Mononuclear cell (primary cell): ENCODE measurements around the gene ZNF678. TPM values are rescaled to one million over a fixed set of nuclear protein-coding genes. Genes with fewer than 3 reads are reported as not detected.

Source experiments
- H3K27me3 ChIP-seq: 2 replicates; pipeline ENCODE4 v1.6.0; 2011; ENCODE audit warnings: low read length, control low read depth; ENCODE audit not compliant: insufficient read depth
- H3K4me1 ChIP-seq: 2 replicates; pipeline ENCODE4 v1.5.1; 2011; ENCODE audit warnings: mild to moderate bottlenecking, low read length, control low read depth; ENCODE audit not compliant: insufficient read depth
- H3K4me3 ChIP-seq: 2 replicates; pipeline ENCODE4 v1.5.1; 2011; ENCODE audit warnings: mild to moderate bottlenecking, low read length, moderate library complexity
- H3K9me3 ChIP-seq: 2 replicates; pipeline ENCODE4 v1.5.1; 2011; ENCODE audit warnings: low read depth, mild to moderate bottlenecking, control low read depth, low read length
- total RNA-seq: library from RNA; depleted of rRNA; stranded (reverse); fragments of >200 nt; gene quantifications from one replicate; pipeline ENCODE4 v1.2.3, GENCODE V29; 2012

ZNF678 gene
- total RNA-seq, 1 donor, result 6.1 TPM

DNA sequence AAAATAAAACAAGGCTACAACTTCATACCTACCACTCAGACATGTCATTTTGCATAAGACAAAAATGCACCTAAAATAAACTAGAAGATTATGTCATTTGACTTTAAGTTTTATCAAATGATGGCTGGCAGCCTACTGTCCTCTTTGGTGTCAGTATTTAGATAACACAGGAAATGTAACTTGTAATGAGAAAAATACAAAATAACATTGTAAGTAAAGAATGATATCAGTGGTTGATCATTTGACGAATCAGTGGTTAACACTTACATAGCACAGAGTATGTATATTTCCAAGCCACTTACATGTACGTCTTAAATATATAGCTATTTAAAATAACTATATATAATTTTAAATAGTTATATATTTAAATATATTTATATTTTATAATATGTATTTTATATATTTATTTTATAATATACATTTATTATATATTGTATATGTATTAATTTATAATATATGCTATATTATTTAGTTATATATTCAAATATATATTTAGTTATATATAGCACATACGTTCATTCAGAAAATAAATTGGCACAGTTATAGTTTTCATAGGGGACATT, 44.1 kb downstream of the ZNF678 start:
- no peaks in the 10 kb centered on the region for H3K4me1 ChIP-seq
- H3K4me3 ChIP-seq, result no peak overlapping the region
- H3K27me3 ChIP-seq, result no peaks in the 10 kb centered on the region
- H3K9me3 ChIP-seq, result peaks cover 38% of the 10 kb centered on the region

DNA sequence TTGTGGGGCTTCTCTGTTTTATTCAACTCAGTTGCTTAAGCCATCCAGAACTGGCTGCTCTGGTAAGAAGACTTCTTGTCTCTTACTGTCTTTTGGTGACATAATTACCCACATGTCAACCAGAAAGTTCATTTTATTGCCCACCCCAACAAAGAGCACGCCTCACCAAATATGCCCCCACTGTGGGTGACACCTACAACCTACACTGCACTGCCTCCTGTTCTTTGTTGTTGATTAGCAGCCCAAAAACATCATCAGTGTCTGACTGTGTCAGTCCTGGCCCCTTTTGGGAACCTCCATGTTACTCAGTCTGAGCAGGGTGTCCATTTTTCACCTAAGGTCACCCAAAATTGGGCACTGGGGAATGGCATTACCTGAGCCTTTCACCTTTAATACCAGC, 49.3 kb downstream of the ZNF678 start:
- Histone ChIP-seq H3K4me3 (no peak overlapping the region), H3K4me1 (no peaks in the 10 kb centered on the region), H3K27me3 (no peaks in the 10 kb centered on the region), H3K9me3 (peaks cover 37% of the 10 kb centered on the region)

DNA sequence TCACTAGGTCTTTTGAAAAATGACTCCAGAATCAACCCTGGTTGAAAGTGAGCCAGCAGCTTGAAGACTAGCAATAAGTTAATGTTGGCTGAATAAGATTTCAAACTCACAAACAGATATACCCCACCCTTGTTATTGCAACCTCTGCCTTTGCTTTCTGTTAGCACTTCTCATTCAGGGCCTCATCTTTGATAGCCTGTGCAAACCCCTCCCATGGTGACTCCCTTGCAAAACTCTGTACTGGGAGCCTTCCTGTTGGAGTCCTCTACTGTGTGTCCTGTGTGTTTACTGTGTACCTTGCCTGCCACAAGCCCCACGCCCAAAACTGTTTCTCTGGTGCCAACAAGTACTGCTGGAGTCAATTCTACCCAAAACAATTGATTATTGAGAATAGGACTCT, 50.2 kb downstream of the ZNF678 start:
- no peak overlapping the region for H3K4me3 ChIP-seq
- no peaks in the 10 kb centered on the region for H3K27me3 ChIP-seq
- H3K9me3 ChIP-seq, result peaks cover 42% of the 10 kb centered on the region
- H3K4me1 ChIP-seq, result no peaks in the 10 kb centered on the region

DNA sequence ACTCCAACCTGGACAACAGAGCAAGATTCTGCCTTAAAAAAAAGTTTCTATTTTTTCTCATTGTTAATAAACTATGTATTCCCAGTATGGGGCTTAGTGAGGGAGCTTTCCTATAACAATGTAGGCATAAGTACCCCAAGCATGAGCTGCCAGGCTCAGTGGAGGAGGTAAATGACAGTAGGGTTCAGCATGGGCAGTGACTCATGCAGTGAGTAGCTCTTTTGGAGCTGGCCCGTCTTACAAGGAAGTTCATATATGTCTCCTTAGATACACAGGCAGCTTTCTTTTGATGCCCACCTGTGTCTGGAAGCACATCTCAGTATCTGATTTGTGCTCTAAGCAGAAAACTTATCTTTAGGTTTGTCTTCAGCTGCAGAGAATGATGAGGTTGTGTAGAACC, 57.9 kb downstream of the ZNF678 start:
- H3K4me1 ChIP-seq, result no peaks in the 10 kb centered on the region
- no peak overlapping the region for H3K4me3 ChIP-seq
- H3K27me3 ChIP-seq, result no peaks in the 10 kb centered on the region
- H3K9me3 ChIP-seq, result peaks cover 27% of the 10 kb centered on the region

DNA sequence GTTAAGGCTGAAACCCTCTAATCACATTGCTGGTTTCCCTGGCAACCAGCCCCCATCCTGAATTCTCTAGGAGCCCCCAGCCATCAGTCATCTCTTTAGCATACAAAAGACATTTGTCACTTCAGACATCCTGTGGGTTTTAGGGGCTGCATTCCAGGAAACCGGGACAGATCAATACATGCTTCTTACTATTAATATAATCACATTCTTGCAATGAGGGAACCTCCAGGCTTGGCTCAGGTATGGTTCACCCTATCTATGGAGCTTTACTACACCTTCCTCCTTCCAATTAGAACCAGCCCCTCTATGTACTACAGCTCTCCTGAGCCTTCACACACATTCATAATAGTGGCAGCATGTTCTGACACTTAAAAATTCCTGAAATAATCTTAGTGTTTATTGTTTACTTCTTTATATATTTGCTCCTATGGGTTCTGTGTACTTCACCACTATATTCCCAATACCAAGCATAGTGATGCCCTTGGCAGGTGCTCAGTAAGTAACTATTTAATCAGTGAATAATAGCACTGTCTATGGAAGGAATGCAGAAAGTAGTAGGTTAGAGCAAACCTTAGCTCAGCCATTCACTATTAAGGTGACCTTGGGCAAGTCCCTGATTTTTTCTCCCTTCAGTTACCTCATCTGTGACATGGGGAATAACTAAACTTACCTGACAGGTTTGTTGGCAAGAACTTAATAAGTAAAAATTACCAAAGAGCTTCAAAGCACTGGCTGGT, 59.6 kb downstream of the ZNF678 start:
- peaks cover 24% of the 10 kb centered on the region for H3K9me3 ChIP-seq
- no peak overlapping the region for H3K4me3 ChIP-seq

DNA sequence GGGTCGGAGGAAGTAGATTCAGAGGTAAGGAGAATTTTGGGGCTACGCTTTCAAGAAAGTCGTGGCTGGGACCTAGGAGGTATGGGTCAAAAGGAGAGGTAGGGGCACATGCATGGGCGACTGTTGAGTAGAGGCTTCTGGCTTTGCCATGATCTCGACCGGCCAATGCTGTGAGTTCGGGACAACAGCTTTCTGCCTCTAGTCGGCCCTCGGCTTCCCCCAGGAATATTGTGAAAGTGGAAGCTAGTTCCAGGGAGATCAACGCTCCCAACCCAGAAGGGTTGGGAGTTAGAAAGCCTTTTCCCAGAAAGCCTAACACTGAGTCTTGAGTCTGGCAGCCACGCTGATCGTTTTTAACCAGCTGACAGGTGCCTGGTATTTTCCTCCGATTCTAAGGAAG, 69.0 kb downstream of the ZNF678 start:
- Histone ChIP-seq H3K27me3 (no peaks in the 10 kb centered on the region), H3K9me3 (peaks cover 30% of the 10 kb centered on the region), H3K4me1 (no peaks in the 10 kb centered on the region), H3K4me3 (no peak overlapping the region)

More for the DNA sequence above, 59.6 kb downstream of the ZNF678 start:
- Histone ChIP-seq H3K4me1 (no peaks in the 10 kb centered on the region), H3K27me3 (no peaks in the 10 kb centered on the region)

DNA sequence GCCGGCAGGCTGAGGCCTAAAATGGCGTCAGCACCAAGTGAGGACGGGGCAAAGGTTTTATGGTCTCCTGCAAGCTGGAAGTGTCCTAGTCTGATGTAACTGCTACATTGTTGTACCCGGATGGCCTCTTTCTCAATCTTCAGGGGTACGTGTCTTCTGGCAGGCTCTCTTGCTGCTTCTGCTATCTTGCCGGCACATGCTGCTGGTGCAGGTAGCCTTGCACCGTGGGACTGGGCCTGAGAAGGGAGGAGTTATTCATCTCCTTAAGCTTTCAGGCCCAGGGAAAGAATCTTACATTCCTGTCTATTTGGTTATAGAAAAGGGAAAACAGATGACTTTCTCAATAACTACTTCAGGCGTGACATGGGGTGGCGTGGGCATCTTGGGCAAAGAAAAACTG, 72.2 kb downstream of the ZNF678 start:
- no peaks in the 10 kb centered on the region for H3K4me1 ChIP-seq
- H3K27me3 ChIP-seq, result no peaks in the 10 kb centered on the region
- H3K9me3 ChIP-seq, result peaks cover 44% of the 10 kb centered on the region
- no peak overlapping the region for H3K4me3 ChIP-seq

DNA sequence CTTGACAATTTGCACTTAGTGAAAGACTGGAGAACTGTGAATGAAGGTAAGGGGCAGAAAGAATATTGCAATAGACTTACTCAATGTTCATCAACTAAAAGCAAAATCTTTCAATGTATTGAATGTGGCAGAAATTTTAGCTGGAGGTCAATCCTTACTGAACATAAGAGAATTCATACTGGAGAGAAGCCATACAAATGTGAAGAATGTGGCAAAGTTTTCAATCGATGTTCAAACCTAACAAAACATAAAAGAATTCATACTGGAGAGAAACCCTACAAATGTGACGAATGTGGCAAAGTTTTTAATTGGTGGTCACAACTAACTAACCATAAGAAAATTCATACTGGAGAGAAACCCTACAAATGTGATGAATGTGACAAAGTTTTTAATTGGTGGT, 91.1 kb downstream of the ZNF678 start:
- H3K4me1 ChIP-seq, result no peaks in the 10 kb centered on the region
- H3K9me3 ChIP-seq, result peaks cover 100% of the 10 kb centered on the region
- no peaks in the 10 kb centered on the region for H3K27me3 ChIP-seq
- H3K4me3 ChIP-seq, result no peak overlapping the region

DNA sequence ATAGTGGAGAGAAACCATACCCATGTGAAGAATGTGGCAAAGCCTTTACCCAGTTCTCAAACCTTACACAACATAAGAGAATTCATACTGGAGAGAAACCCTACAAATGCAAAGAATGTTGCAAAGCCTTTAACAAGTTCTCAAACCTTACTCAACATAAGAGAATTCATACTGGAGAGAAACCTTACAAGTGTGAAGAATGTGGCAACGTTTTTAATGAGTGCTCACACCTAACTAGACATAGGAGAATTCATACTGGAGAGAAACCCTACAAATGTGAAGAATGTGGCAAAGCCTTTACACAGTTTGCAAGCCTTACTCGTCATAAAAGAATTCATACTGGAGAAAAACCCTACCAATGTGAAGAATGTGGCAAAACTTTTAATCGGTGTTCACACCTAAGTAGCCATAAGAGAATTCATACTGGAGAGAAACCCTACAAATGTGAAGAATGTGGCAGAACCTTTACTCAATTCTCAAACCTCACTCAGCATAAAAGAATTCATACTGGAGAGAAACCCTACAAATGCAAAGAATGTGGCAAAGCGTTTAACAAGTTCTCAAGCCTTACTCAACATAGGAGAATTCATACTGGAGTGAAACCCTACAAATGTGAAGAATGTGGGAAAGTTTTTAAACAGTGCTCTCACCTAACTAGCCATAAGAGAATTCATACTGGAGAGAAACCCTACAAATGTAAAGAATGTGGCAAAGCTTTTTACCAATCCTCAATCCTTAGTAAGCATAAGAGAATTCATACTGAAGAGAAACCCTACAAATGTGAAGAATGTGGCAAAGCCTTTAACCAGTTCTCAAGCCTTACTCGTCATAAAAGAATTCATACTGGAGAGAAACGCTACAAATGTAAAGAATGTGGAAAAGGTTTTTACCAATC, 91.7 kb downstream of the ZNF678 start:
- Histone ChIP-seq H3K4me1 (no peaks in the 10 kb centered on the region), H3K4me3 (no peak overlapping the region), H3K9me3 (peaks cover 100% of the 10 kb centered on the region), H3K27me3 (no peaks in the 10 kb centered on the region)

DNA sequence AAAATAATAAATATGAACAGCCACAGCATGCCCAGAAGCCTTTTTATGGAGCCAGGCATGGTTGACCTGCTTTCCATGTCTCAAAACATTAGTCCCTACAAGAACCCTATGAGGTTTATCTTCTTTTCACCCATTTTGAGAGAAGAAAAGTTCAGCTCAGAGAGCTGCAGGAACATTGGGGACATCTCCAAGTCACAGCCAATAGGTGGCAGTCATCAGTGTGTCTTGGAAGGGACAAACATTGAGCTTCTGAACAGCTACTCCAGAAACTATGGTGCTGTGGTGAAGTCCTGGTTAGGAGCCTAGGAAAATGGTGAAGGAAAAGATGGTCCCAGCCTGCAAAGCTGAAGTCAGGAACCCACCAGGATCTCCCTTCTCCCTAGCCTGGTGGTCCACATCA, 98.1 kb downstream of the ZNF678 start:
- Histone ChIP-seq H3K9me3 (peaks cover 100% of the 10 kb centered on the region), H3K4me3 (no peak overlapping the region)

DNA sequence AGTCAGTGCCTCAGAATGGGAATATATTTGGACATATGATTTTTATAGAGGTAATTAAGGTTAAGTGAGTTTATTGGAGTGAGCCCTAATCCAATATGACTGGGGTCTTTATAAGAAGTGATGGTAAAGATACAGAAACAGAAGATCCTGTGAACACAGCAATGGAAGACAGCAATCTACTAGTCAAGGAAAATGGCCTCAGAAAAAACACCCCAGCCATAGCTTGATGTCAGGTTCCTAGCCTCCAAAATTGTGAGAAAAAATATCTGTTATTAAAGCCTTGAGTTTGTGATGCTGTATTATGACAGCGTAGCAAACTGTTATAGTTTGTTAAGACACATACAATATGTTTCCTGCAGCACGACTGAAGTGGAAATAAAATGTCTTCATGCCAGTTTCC, 99.6 kb downstream of the ZNF678 start:
- Histone ChIP-seq H3K4me1 (no peaks in the 10 kb centered on the region), H3K4me3 (no peak overlapping the region), H3K27me3 (no peaks in the 10 kb centered on the region), H3K9me3 (peaks cover 97% of the 10 kb centered on the region)

More for the DNA sequence above, 98.1 kb downstream of the ZNF678 start:
- Histone ChIP-seq H3K27me3 (no peaks in the 10 kb centered on the region), H3K4me1 (no peaks in the 10 kb centered on the region)

DNA sequence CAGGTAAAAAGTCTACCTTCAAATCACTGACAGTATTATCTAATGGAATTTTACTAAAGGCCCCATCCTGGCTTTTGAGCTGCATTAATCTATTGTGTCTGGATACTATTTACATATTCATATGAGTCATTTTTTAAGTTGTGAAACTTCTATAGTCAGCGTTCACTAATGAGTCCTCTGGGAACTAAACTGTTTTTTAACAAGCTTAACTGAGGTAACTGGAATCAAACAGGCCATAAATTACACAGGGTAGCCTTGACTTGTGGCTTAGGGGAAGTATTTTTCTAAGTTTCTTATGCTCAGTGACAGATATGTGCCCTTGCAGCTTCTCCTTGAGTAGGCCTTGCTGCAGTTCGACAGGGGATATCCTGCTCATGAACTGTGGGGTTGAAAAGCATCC, 102.9 kb downstream of the ZNF678 start:
- H3K4me1 ChIP-seq, result no peaks in the 10 kb centered on the region
- peaks cover 93% of the 10 kb centered on the region for H3K9me3 ChIP-seq
- H3K4me3 ChIP-seq, result no peak overlapping the region
- no peaks in the 10 kb centered on the region for H3K27me3 ChIP-seq

DNA sequence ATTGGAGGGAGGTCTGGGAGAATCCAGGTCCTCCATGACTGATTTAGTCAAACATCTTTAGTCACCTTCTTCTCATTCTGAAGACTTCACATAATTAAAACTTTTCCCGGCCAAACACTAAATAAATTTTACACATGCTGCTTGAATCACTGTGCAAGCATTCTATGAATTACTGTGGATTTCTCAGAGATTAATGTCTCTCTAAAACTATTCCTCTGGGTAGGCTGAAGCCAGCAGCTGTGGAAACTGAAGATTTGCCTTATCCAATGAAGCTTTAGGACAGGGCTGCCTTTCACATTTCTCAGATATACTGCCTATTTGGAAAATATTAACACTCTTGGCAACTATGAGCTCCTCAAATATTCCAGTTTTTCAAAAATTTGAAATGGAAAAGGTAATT, 110.1 kb downstream of the ZNF678 start:
- H3K9me3 ChIP-seq, result peaks cover 76% of the 10 kb centered on the region

DNA sequence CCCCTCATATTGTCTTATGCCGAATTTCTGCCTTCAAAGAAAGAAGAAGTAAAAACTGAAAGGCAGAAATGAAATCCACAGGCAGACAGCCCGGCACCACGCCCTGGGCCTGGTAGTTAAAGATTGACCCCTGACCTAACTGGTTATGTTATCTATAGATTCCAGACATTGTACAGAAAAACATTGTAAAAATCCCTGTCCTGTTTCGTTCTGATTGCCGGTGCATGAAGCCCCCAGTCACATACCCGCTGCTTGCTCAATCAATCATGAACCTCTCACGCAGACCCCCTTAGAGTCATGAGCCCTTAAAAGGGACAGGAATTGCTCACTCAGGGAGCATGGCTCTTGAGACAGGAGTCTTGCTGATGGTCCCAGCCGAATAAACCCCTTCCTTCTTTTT, 122.5 kb downstream of the ZNF678 start:
- Histone ChIP-seq H3K9me3 (peaks cover 37% of the 10 kb centered on the region), H3K4me3 (no peak overlapping the region), H3K4me1 (no peaks in the 10 kb centered on the region), H3K27me3 (no peaks in the 10 kb centered on the region)

More for the DNA sequence above, 110.1 kb downstream of the ZNF678 start:
- Histone ChIP-seq H3K4me1 (no peaks in the 10 kb centered on the region), H3K4me3 (no peak overlapping the region), H3K27me3 (no peaks in the 10 kb centered on the region)

DNA sequence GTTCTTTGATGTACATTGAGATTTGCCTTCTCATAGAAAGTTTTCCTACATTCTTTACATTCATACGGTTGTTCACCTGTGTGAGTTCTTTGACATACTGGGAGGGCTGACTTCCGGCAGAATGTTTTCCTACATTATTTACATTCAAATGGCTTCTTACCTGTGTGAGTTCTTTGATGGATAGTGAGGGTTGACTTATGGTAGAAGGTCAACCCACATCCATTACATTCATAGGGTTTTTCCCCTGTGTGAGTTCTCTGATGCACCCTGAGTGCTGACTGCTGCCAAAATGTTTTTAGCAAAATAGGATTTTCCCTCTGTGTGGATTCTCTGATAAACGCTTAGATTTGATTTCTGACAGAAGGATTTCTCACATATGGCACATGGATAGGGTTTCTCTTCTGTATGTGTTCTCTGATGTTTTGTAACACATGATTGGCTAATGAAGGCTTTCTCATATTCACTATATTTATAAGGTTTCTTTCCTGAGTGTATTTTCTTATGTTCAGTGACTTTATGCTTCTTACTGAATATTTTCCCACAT, 134.0 kb downstream of the ZNF678 start:
- Histone ChIP-seq H3K4me1 (no peaks in the 10 kb centered on the region), H3K27me3 (no peaks in the 10 kb centered on the region), H3K9me3 (peaks cover 30% of the 10 kb centered on the region), H3K4me3 (no peak overlapping the region)
